Measurements from ENCODE around the gene SLC39A11.

DNA sequence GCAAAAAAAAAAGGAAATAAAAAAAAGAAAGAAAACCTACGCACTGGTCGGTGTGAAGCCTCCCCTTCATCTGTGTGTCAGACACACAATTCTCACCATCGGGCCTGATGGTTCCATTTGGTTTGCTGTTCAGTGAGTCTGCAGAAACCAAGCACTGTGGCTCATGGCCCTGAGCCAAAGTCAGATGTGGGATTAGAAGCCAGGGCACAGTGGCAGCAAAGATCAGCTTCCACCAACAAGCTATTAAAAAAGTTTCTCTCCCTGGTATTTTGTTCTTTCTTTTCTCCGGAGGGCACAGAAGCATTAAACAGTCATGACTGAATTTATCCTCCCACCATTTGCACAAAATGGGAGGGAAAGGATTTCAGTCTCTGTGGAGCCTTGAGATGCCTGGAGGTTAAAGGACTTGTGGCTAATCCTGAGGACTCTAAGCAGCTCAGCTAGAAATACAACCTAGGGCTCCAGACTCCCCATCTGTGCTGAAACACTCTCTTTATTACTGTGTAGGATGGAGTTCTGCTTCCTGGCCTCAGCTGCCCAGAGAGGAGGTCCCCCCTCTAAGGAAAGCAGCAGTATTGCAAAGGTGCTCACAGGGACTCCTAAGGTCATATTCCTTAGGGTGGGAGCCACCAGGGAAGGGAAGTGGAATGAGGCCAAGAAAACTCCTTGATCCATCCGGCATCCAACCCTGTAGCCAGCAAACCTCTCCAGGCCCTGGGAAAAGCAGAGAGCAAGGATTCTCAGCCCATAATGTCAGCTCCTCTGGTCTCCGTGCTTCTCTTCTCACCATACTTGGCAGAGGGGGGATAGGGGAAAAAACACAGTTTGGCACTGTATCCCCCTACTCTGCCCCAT, 28.2 kb downstream of the SLC39A11 start:
- TF ChIP-seq TAF1 (IDR thresholded peaks at IDR 0.05; ENCODE audit: borderline replicate concordance, low read depth, low read length) (no peak), EP300 (IDR thresholded peaks at IDR 0.05; ENCODE audit: borderline replicate concordance in 1 of 2, low read depth in 1 of 2, low read length in 1 of 2) (no peak), SIN3A (IDR thresholded peaks at IDR 0.05; ENCODE audit: borderline replicate concordance, low read depth, low read length) (no peak), SMC3 (IDR thresholded peaks at IDR 0.05; ENCODE audit: low read depth, low read length) (no peak), GABPA (IDR thresholded peaks at IDR 0.05; ENCODE audit: low read depth) (no peak), POLR2AphosphoS5 (IDR thresholded peaks at IDR 0.05; ENCODE audit: low read depth, low read length) (no peak)
- TF ChIP-seq, protein P1, sequence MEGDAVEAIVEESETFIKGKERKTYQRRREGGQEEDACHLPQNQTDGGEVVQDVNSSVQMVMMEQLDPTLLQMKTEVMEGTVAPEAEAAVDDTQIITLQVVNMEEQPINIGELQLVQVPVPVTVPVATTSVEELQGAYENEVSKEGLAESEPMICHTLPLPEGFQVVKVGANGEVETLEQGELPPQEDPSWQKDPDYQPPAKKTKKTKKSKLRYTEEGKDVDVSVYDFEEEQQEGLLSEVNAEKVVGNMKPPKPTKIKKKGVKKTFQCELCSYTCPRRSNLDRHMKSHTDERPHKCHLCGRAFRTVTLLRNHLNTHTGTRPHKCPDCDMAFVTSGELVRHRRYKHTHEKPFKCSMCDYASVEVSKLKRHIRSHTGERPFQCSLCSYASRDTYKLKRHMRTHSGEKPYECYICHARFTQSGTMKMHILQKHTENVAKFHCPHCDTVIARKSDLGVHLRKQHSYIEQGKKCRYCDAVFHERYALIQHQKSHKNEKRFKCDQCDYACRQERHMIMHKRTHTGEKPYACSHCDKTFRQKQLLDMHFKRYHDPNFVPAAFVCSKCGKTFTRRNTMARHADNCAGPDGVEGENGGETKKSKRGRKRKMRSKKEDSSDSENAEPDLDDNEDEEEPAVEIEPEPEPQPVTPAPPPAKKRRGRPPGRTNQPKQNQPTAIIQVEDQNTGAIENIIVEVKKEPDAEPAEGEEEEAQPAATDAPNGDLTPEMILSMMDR (IDR thresholded peaks at IDR 0.05): no peak
- TF ChIP-seq, protein P2, sequence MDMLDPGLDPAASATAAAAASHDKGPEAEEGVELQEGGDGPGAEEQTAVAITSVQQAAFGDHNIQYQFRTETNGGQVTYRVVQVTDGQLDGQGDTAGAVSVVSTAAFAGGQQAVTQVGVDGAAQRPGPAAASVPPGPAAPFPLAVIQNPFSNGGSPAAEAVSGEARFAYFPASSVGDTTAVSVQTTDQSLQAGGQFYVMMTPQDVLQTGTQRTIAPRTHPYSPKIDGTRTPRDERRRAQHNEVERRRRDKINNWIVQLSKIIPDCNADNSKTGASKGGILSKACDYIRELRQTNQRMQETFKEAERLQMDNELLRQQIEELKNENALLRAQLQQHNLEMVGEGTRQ (IDR thresholded peaks at IDR 0.05; ENCODE audit: borderline replicate concordance, low read depth, low read length): no peak
